ENCODE results near the gene DENND6A.
"Not testable (repeated sequence)": the region's sequence is repeated elsewhere in the genome, so short reads cannot be mapped to it uniquely, and the experiment has no call there.

DENND6A gene

DNA sequence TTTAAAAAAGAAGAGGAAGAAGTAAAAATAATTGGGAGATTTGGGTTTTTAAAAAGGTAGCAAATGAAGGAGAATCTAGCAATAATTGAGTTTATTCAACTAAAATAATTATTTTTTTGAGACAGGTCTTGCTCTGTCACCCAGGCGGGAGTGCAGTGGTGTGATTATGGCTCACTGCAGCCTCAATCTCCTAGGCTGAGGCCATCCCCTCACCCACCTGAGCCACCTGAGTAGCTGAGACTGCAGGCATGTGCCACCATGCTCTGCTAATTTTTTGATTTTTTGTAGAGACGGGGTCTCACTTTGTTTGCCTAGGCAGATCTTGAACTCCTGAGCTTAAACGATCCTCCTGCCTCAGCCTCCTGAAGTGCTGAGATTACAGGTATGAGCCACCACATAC lies 68.1 kb downstream of the DENND6A start:
- no peak for DNase-seq

DNA sequence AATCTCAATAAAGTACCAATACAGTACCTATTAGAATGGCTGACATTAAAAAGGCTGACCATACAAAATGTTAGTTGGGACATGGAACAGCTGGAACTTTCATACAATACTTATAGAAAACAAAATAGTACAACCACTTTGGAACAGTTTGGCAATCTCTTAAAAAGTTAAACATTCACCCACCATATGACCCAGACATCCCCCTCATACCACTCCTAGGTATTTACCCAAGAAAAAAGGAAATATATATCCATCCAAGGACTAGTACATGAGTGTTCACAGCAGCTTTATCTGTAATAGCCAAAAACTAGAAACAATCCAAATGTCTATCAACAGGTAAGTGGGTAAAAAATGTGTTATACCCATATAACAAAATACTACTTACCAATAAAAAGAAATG lies 70.5 kb downstream of the DENND6A start:
- DNase-seq = no peak

DNA sequence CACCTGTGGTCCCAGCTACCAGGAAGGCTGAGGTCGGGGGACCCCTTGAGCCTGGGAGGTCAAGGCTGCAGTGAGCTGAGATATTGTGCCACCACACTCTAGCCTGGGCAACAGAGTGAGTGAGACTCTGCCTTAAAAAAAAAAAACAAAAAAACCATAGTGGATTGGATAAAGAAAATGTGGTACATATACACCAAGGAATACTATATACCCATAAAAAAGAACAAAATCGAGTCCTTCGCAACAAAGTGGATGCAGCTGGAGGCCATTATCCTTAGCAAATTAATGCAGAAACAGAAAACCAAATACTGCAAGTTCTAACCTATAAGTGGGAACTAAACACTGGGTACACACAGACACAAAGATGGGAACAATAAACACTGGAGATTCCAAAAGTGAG lies 75.1 kb downstream of the DENND6A start:
- no peak for DNase-seq

DNA sequence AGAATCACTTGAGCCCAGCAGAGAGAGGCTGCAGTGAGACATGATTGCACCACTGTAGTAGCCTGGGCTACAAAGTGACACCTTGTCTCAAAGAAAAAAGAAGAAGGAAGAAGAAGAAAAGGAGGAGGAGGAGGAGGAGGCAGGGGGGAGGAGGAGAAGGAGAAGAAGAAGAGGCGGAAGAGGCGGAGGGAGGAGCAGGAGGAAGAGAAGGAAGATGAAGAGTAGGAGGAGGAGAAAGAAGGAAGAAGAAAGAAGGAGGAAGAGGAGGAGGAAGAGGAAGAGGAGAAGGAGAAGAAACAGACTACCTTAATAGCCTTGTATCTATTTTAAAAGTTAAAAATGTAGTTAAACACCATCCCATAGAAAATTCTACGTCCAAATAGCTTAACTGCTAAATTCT lies 76.6 kb downstream of the DENND6A start:
- no peak for DNase-seq

DNA sequence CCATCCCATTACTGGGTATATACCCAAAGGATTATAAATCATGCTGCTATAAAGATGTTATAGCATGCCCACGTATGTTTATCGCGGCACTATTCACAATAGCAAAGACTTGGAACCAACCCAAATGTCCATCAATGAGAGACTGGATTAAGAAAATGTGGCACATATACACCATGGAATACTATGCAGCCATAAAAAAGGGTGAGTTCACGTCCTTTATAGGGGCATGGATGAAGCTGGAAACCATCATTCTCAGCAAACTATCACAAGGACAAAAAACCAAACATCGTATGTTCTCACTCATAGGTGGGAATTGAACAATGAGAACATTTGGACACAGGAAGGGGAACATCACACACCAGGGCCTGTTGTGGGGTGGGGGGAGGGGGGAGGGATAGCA lies 81.0 kb downstream of the DENND6A start:
- not testable (repeated sequence) for DNase-seq

DNA sequence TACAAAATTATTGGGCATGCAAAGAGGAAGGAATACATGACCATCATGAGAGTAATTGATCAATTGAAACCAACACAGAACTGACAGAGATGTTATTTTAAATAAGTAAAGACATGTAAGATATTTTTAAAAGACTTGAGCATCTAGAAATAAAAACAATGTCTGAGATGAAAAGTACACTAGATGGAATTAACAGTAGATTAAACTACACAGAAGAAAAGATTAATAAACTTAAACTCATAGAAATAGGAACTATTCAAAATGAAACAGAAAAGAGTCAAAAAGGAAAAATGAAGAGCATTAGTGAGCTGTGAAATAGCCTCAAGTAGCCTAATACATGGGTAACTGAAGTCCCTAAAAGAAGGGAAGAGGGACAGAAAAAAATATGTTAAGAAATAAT lies 87.2 kb downstream of the DENND6A start:
- DNase-seq = no peak

DNA sequence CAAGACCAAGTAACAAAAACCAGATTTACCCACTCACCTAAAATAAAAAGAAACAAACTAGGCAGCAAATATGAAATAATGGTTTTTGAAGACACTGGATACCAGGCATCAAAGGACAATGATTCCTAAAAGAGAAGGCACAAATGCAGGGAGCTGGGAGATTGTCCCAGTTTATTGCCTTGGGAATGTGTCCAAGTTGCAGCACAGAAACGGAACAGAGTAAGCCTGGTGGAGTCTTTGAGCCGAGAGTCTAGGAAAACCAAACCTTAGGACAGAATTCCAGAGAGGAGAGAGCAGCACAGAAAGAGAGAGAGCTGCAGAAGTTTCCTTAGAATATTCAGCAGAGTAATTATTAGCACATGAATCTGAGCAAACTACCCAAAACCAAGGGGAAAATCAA lies 87.9 kb downstream of the DENND6A start:
- DNase-seq = no peak

DNA sequence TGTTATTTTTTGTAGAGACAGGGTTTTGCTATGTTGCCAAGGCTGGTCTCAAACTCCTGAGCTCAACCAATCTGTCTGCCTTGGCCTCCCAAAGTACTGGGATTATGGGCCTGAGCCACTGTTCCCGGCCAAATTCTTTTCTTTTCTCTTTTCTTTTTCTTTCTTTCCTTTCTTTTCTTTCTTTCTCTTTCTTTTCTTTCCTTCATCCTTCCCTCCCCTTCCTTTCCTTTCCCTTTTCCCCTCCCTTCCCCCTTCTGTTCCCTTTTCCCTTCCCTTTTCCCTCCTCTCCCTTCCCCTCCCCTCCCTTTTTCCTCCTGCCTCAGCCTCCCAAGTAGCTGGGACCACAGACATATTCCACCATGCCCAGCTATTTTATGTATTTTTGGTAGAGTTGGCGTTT lies 92.7 kb downstream of the DENND6A start:
- DNase-seq = no peak

DNA sequence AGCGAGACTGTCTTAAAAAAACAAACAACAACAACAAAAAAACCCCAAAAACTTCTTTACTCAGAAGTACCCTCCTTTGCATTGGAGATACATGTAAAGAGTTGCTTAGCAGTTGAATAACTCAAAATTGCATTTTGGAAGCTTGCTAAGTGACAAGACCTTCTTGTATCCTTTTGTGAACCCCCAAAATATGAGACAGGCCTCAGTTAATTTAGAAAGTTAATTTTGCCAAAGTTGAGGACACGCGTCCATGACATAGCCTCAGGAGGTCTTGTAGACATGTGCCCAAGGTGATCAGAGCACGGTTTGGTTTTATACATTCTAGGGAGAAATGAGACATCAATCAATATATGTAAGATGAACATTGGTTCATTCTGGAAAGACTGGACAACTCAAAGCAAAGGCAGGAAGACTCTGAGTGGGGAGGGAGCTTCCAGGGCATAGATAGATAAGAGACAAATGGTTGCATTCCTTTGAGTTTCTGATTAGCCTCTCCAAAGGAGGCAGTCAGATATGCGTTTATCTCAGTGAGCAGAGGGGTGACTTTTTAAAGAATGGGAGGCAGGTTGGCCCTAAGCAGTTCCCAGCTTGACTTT lies 94.0 kb downstream of the DENND6A start:
- no peak for DNase-seq

DNA sequence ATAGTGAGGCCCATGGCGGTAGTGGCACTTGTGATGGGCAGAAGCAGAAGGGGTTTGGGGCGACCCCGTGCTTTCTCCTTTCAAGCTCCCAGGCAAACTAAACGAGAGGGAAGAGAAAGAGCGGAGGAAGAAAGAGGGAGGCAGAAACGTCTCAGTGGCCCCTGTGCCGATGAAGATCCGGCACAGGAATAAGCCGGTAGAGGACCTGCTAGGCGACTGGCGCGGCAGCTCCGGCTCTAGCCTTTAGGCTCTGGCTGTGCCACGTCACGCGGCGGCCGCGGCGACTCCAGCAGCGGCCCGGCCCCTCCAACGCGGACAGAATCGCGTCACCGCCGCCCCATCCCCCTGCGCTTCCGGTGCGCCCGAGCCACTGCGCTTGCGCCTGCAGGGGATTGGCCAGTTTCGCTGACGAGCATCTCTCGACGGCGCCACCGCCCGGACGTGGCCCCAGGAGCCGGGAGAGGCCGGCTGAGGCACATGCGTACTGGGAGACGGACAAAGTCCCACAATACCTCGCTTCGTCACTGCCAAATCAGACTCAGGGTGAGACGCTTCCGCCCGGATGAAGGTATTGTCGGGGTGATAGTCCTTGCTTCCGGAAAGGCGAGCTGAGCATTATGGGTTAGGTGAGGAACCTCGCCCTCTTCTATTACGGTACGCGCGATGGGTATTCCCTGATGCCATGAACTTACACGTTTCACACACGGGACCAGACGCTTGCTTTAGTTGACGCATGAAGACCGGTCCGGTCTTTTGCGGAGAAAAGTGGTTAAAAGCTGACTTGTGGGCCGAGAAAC lies 95.6 kb downstream of the DENND6A start, which contains the start of gene ARF4:
Gene ARF4 (minus strand): TSS at position 218 of the 797 bp plus-strand sequence. CDS start 204 bp downstream, at position 14.
- DNase-seq = peak; percentile 99

DNA sequence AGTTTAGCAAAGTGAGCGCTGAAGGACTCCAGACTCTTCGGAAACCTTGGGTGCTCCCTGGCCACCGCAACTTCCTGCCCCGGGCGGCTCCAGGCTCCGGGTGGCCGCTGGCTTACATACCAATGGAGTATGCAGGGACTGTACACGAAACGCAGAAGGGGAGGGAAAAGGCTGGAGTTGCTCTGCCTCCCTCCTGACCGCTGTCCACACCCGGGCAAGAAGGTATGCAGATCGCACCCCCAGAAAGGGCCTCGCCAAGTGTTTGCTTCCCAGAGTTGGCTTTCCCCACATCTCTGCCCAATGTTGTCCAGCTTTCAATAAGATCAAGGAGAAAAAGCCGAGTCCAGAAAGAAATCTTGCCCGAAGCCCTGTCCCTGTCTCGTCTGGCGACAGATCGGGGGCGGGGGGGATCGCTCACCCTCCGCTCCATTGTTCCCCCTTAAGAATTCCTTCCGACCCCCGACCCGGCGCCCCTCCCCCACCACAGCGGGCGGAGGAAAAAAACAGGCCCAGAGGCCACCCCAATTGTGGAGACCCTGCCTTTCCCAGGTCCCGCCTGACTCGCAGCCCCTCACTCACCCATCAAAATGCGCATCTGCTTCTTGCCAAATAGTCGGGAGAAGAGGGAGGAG lies 96.3 kb downstream of the DENND6A start:
- DNase-seq = peak; percentile 33

DNA sequence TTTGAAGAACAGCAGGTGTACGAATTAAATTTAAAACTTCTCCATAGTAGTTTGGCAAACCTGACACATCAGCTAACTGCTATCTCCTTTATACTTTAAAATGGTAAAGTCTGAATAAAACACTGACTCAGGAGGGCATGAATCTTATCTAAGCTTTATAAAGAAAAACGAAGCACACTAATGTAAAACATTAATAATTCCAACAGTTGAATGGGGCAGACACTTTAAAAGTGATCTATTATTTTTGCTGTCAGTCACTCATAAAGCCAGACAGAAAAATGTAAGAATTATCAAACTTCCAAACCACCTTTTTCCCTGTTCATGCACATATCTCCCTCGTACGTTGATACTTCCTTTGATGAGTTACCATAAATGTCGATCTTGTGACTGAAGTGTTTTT lies 98.3 kb downstream of the DENND6A start:
- DNase-seq = no peak

DNA sequence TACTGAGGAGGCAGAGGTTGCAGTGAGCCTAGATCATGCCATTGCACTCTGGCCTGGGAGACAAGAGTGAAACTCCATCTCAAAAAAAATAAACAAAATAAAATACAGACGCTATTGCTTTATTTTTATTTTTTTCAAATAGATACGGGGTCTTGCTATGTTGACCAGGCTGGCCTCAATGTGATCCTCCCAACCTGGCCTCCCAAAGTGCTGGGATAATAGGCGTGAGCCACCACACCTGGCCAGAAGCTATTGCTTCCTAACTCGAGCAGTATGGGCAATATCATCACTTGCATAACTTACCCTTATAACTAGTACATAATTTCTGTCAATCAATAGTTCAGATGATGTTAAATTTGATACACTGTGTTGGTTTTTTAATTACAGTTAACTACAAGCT lies 98.7 kb downstream of the DENND6A start:
- DNase-seq = no peak

DNA sequence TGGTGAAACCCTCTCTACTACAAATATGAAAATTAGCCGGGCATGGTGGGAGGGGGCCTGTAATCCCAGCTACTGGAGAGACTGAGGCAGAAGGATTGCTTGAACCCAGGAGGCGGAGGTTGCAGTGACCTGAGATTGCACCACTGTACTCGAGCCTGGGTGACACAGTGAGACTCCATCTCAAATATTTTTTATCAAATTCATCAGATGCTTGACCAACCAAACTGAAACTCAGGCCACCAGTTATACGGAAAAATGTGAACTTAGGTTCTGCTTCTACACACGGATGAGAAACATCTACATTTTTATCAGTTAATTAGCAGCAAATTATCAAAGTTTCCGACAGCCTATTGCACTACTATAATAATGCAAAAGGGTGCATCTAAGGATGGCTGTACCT lies 100.6 kb downstream of the DENND6A start:
- no peak for DNase-seq

DNA sequence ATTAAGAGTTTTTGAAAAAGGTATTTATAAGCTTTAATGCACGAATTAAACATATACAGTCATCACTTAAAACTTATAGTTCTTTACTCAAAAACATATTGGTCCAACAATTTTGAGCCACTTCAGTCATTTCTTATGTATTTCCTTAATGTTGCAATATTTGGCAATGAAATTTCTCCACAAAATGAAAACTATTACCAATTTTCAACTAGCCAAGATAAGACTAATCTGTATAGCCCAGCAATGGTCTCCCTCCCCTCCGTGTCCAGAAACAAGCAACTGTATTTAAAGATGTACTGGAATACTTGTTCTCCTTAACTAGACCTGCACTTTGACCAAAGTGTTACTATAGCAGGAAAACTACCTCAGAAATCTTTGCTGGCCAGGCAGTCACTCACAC lies 105.0 kb downstream of the DENND6A start:
- DNase-seq = no peak

DNA sequence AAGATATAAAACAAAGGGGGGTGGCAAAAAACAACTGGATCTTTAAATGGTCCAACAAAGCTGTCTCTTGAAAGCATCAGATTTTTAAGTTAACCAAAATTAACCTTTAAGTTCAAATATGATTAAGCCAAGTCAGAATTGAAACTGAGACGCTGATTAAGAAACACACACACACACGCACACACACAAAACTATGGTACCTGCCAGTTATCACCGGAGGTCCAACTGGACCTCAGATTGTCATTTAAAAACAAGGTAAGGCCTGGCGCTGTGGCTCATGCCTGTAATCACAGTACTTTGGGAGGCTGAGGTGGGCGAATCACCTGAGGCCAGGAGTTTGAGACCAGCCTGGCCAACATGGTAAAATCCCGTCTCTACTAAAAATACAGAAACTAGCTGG lies 106.1 kb downstream of the DENND6A start:
- no peak for DNase-seq

DNA sequence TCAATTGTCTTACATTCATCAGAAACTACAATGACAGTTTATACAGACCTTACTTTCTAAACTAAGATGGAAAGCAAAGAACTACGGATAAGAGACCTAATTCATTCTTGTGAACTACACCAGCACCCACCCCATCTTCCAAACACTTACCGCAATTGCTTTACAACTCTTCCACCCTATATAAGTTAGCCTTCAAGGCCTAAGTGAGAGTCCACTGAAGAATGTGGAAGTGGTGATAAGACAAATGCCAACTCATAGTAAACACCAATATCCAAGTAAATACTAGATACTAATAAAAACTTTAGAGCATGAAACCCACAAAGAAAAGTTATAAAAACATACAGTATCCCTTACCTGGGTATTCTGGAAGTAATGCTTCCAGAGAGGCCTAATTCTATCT lies 109.3 kb downstream of the DENND6A start:
- DNase-seq = no peak

DNA sequence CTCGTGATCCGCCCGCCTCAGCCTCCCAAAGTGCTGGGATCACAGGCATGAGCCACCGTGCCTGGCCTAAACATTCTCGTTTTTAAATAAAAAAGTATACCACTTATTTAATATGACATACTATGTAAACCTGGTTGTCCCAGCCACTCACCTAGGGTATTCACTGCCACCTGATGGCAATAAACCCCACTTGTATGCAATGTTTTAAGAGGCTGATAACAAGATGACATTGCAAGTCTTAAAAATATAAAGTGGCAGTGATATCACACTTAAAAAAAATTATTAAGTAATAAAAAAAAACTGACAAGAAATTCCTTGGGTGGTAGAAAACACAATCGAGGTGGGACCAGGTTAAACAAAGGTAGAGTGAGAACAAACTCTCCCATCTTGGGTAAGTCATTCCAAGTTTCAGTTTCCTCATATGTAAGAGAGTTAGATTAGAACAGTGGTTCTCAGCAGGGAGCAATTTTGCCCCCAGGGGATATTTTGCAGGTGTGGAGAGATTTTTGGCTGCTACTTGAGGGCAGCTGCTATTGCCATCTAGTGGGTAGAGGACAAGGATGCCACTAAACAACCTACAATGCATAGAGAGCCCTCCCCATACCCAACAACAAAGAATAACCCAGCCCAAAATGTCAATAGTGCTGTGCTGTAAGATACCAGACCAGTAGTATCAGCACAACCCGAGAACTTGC lies 110.3 kb downstream of the DENND6A start:
- DNase-seq = no peak

DNA sequence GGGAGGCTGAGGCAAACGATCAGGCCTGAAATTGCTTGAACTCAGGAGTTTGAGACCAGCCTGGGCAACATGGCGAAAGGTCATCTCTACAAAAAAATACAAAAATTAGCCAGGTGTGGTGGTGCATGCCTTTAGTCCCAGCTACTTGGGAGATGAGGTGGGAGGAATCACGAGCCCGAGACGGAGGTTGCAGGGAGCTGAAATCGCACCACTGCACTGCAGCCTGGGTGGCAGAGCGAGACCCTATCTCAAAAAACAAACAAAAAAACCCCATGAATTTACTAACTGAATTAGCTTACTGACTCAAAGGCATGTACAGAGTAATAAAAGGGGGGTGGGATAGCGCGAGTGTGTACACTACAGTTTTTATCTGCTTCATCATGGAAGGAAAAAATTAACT lies 115.1 kb downstream of the DENND6A start:
- no peak for DNase-seq

DNA sequence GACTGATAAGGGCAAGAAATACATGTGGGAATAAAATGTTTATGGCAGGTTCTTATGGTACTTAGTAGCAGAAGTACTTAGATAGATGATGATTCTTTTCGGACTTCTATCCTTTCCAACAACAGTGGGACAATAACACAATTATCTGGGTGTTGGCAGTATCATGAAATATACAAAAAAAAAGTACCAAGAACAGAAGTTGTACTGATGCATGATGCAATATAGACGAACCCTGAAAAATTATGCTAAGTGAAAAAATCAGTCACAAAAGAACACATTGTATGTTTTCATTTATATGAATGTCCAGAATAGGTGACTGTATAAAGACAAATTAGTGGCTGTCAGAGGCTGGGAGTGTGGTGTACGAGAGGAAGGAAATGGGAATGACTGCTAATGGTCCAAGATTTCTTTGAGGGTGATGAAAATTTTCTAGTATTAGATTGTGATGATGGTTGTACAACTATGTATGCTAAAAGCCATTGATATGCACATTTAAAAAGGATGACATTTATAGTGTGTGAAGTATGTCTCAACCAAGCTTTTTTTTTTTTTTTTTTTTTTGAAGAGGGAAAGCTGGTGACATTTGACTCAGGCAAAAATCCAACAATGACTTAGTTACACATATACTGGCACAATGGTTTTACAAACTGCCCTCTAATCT lies 116.8 kb downstream of the DENND6A start:
- DNase-seq = no peak

Data from activated naive CD4-positive, alpha-beta T cell treated with anti-CD3 and anti-CD28 coated beads, Interleukin-2, amount 50 U/mL, for 16 hours (primary cell).